GM12891 (cell line): ENCODE measurements around the gene ITGB3BP.

Source experiments
- POLR2A ChIP-seq: IDR thresholded peaks from 2 replicates; pipeline ENCODE4 v1.6.1; 2011; ENCODE audit warnings: low read depth, low read length, control low read depth
- POLR2AphosphoS5 ChIP-seq: IDR thresholded peaks from 2 replicates; pipeline ENCODE4 v1.6.1; 2011; ENCODE audit warnings: low read depth, low read length, control low read depth
- POU2F2 ChIP-seq: IDR thresholded peaks from 2 replicates; pipeline ENCODE4 v1.6.1; 2011; ENCODE audit warnings: low read depth, mild to moderate bottlenecking, control low read depth, low read length, moderate library complexity
- SPI1 ChIP-seq: IDR thresholded peaks from 2 replicates; pipeline ENCODE4 v1.6.1; 2011; ENCODE audit warnings: low read depth, low read length, control low read depth
- TAF1 ChIP-seq: IDR thresholded peaks from 2 replicates; pipeline ENCODE4 v1.6.1; 2011; ENCODE audit warnings: low read depth, low read length, control low read depth

DNA sequence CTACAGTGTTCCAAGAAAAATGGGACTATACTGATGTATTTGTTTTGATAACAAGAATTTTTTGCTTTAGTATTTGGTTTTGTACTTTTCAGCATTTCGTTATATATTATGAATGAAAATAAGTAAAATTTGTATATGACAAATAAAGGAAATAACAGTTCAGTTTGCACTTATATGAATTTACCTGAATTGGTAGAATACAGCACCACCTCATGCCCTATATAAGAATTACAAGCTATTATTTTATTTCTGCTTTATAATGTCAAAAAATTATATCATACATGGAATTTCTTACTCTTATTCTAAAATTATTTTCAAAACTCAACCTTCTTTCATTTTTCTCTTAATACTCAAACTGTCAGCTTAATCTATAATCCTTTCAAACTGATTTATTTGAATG lies 14.9 kb upstream of the ITGB3BP start:
- no peak for TF ChIP-seq POLR2AphosphoS5
- TF ChIP-seq TAF1: no peak
- no peak for TF ChIP-seq POLR2A
- TF ChIP-seq POU2F2: no peak
- TF ChIP-seq SPI1: no peak
